HEK293 (cell line): ENCODE data around the gene ZNF768.

Source experiments
- EGR2 ChIP-seq: fragments of 450-650 bp; formaldehyde crosslinking; IDR thresholded peaks from 2 replicates; pipeline ENCODE4 v1.5.1; 2016; ENCODE audit warnings: low read depth, missing biosample characterization, missing genetic modification characterization
- GLI2 ChIP-seq: fragments of 450-650 bp; formaldehyde crosslinking; IDR thresholded peaks from 2 replicates; pipeline ENCODE4; 2017; ENCODE audit warnings: missing biosample characterization, missing genetic modification characterization, low read depth, borderline replicate concordance
- GLI4 ChIP-seq: fragments of 450-650 bp; formaldehyde crosslinking; IDR thresholded peaks from 2 replicates; pipeline ENCODE4 v1.5.1; 2016; ENCODE audit warnings: missing biosample characterization, missing genetic modification characterization
- SETDB1 ChIP-seq: IDR thresholded peaks from one replicate; pipeline ENCODE4 v1.6.1; 2017; ENCODE audit warnings: mild to moderate bottlenecking, low read length, moderate library complexity, mixed read lengths; ENCODE audit not compliant: insufficient read length
- SP3 ChIP-seq: fragments of 450-650 bp; formaldehyde crosslinking; IDR thresholded peaks from 2 replicates; pipeline ENCODE4 v1.5.1; 2016; ENCODE audit warnings: missing biosample characterization, missing genetic modification characterization
- WT1 ChIP-seq: fragments of 450-650 bp; formaldehyde crosslinking; IDR thresholded peaks from 2 replicates; pipeline ENCODE4 v1.5.1; 2016; ENCODE audit warnings: missing biosample characterization, missing genetic modification characterization
- ZEB2 ChIP-seq: fragments of 450-650 bp; formaldehyde crosslinking; IDR thresholded peaks from 2 replicates; pipeline ENCODE4 v1.5.1; 2016; ENCODE audit warnings: missing biosample characterization, missing genetic modification characterization
- ZNF335 ChIP-seq: fragments of 450-650 bp; formaldehyde crosslinking; conservative IDR thresholded peaks from 2 replicates; pipeline ENCODE4 v1.5.1; 2016; ENCODE audit warnings: missing biosample characterization, missing genetic modification characterization
- ZNF548 ChIP-seq: fragments of 450-650 bp; formaldehyde crosslinking; IDR thresholded peaks from 2 replicates; pipeline ENCODE4 v1.5.1; 2016; ENCODE audit warnings: missing biosample characterization, missing genetic modification characterization
- ZNF558 ChIP-seq: fragments of 450-650 bp; formaldehyde crosslinking; IDR thresholded peaks from 2 replicates; pipeline ENCODE4 v1.5.1; 2016; ENCODE audit warnings: missing biosample characterization, missing genetic modification characterization
- ZNF571 ChIP-seq: fragments of 450-650 bp; formaldehyde crosslinking; IDR thresholded peaks from 2 replicates; pipeline ENCODE4 v1.5.0; 2017; ENCODE audit warnings: missing biosample characterization, missing genetic modification characterization
- ZNF621 ChIP-seq: fragments of 450-650 bp; formaldehyde crosslinking; IDR thresholded peaks from 2 replicates; pipeline ENCODE4 v1.5.1; 2017; ENCODE audit warnings: missing biosample characterization, missing genetic modification characterization
- ZSCAN30 ChIP-seq: fragments of 450-650 bp; IDR thresholded peaks from 2 replicates; pipeline ENCODE4 v1.5.1; 2018; ENCODE audit warnings: missing biosample characterization, mild to moderate bottlenecking, missing genetic modification characterization, moderate library complexity
- ZXDB ChIP-seq: fragments of 450-650 bp; formaldehyde crosslinking; IDR thresholded peaks from 2 replicates; pipeline ENCODE4 v1.5.1; 2016; ENCODE audit warnings: missing biosample characterization, missing genetic modification characterization
- TF ChIP-seq, protein P1 (sequence below): fragments of 450-650 bp; formaldehyde crosslinking; IDR thresholded peaks from 2 replicates; pipeline ENCODE4 v1.5.1; 2016; ENCODE audit warnings: missing biosample characterization, missing genetic modification characterization
- TF ChIP-seq, protein P2 (sequence below): fragments of 450-650 bp; formaldehyde crosslinking; IDR thresholded peaks from 2 replicates; pipeline ENCODE4 v1.5.1; 2016; ENCODE audit warnings: missing biosample characterization, missing genetic modification characterization
- TF ChIP-seq, protein P3 (sequence below): fragments of 450-650 bp; formaldehyde crosslinking; IDR thresholded peaks from 2 replicates; pipeline ENCODE4 v1.5.1; 2016; ENCODE audit warnings: missing biosample characterization, missing genetic modification characterization
- TF ChIP-seq, protein P4 (sequence below): fragments of 450-650 bp; IDR thresholded peaks from 2 replicates; pipeline ENCODE4 v1.5.1; 2018; ENCODE audit warnings: missing biosample characterization, missing genetic modification characterization
- TF ChIP-seq, protein P5 (sequence below): fragments of 450-650 bp; formaldehyde crosslinking; IDR thresholded peaks from 2 replicates; pipeline ENCODE4 v1.5.1; 2016; ENCODE audit warnings: missing biosample characterization, missing genetic modification characterization
- TF ChIP-seq, protein P6 (sequence below): fragments of 450-650 bp; formaldehyde crosslinking; IDR thresholded peaks from 2 replicates; pipeline ENCODE4 v1.5.1; 2016; ENCODE audit warnings: missing biosample characterization, missing genetic modification characterization
- TF ChIP-seq, protein P7 (sequence below): fragments of 450-650 bp; formaldehyde crosslinking; IDR thresholded peaks from 2 replicates; pipeline ENCODE4 v1.5.1; 2017; ENCODE audit warnings: missing biosample characterization, missing genetic modification characterization

Gene ZNF768

DNA sequence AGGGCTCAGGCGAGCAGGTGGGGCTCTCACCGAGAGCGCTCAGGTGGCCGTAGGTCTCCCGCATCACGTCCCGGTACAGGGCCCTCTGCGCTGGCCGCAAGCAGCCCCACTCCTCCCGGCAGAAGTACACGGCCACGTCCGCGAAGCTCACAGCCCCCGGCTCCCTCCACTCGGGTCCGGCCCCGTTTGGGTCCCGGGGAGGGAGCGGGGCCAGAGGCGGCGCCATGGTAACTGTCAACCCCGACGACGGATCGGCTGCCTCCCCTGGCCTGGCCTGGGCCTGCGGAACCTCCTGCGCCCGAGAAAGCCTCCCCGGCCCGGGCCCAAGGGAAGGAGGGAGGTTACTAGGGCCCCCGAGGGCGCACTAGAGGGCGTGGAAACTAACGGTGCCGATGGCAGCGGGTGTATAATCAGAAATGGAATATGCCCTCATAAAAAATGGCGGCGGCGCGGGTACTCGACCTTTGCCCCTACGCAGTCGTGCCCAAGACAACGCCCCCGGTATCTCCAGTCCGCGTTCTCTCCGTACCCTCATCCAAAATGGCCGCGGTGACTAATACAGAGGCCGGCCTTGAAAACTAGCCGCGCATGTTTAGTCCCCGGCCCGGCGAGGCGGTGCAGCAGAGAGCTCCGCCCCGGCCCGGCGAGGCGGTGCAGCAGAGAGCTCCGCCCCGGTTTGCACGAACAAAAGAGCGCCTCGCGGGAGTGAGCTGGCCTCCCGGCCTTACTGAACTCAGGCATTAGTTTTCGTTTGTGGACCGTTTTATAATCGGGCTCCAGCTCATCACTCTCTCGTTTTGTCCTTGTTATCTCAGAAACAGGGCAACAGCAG lies 31.8 kb upstream of the ZNF768 start, which contains the start of gene ZNF764 (continued):
- no peak for TF ChIP-seq SETDB1
- TF ChIP-seq GLI2 (tag by site-specific recombination), result no peak
- no peak for TF ChIP-seq ZNF621 (tag by site-specific recombination)
- peak; percentile 99 for TF ChIP-seq ZEB2 (tag by site-specific recombination)
- TF ChIP-seq EGR2, result peak; percentile 84
- TF ChIP-seq, protein P1, sequence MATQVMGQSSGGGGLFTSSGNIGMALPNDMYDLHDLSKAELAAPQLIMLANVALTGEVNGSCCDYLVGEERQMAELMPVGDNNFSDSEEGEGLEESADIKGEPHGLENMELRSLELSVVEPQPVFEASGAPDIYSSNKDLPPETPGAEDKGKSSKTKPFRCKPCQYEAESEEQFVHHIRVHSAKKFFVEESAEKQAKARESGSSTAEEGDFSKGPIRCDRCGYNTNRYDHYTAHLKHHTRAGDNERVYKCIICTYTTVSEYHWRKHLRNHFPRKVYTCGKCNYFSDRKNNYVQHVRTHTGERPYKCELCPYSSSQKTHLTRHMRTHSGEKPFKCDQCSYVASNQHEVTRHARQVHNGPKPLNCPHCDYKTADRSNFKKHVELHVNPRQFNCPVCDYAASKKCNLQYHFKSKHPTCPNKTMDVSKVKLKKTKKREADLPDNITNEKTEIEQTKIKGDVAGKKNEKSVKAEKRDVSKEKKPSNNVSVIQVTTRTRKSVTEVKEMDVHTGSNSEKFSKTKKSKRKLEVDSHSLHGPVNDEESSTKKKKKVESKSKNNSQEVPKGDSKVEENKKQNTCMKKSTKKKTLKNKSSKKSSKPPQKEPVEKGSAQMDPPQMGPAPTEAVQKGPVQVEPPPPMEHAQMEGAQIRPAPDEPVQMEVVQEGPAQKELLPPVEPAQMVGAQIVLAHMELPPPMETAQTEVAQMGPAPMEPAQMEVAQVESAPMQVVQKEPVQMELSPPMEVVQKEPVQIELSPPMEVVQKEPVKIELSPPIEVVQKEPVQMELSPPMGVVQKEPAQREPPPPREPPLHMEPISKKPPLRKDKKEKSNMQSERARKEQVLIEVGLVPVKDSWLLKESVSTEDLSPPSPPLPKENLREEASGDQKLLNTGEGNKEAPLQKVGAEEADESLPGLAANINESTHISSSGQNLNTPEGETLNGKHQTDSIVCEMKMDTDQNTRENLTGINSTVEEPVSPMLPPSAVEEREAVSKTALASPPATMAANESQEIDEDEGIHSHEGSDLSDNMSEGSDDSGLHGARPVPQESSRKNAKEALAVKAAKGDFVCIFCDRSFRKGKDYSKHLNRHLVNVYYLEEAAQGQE (tag by site-specific recombination), result no peak; the same call in 1 of the 2 replicates
- TF ChIP-seq, protein P2, sequence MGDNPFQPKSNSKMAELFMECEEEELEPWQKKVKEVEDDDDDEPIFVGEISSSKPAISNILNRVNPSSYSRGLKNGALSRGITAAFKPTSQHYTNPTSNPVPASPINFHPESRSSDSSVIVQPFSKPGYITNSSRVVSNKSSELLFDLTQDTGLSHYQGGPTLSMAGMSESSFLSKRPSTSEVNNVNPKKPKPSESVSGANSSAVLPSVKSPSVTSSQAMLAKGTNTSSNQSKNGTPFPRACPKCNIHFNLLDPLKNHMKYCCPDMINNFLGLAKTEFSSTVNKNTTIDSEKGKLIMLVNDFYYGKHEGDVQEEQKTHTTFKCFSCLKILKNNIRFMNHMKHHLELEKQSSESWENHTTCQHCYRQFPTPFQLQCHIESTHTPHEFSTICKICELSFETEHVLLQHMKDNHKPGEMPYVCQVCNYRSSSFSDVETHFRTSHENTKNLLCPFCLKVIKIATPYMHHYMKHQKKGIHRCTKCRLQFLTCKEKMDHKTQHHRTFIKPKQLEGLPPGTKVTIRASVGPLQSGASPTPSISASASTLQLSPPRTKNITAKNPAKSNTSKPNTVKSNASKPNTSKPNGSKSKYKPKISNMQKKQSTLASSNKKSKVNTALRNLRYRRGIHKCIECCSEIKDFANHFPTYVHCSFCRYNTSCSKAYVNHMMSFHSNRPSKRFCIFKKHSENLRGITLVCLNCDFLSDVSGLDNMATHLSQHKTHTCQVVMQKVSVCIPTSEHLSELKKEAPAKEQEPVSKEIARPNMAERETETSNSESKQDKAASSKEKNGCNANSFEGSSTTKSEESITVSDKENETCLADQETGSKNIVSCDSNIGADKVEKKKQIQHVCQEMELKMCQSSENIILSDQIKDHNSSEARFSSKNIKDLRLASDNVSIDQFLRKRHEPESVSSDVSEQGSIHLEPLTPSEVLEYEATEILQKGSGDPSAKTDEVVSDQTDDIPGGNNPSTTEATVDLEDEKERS (tag by site-specific recombination), result no peak
- TF ChIP-seq ZNF548 (tag by site-specific recombination), result no peak
- TF ChIP-seq SP3, result peak; percentile 99
- TF ChIP-seq, protein P3, sequence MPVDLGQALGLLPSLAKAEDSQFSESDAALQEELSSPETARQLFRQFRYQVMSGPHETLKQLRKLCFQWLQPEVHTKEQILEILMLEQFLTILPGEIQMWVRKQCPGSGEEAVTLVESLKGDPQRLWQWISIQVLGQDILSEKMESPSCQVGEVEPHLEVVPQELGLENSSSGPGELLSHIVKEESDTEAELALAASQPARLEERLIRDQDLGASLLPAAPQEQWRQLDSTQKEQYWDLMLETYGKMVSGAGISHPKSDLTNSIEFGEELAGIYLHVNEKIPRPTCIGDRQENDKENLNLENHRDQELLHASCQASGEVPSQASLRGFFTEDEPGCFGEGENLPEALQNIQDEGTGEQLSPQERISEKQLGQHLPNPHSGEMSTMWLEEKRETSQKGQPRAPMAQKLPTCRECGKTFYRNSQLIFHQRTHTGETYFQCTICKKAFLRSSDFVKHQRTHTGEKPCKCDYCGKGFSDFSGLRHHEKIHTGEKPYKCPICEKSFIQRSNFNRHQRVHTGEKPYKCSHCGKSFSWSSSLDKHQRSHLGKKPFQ (tag by site-specific recombination), result peak; percentile 46; the same call in 1 of the 2 replicates
- TF ChIP-seq, protein P4, sequence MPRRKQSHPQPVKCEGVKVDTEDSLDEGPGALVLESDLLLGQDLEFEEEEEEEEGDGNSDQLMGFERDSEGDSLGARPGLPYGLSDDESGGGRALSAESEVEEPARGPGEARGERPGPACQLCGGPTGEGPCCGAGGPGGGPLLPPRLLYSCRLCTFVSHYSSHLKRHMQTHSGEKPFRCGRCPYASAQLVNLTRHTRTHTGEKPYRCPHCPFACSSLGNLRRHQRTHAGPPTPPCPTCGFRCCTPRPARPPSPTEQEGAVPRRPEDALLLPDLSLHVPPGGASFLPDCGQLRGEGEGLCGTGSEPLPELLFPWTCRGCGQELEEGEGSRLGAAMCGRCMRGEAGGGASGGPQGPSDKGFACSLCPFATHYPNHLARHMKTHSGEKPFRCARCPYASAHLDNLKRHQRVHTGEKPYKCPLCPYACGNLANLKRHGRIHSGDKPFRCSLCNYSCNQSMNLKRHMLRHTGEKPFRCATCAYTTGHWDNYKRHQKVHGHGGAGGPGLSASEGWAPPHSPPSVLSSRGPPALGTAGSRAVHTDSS (tag by site-specific recombination), result no peak
- peak; percentile 91 for TF ChIP-seq ZNF335 (tag by site-specific recombination)
- no peak for TF ChIP-seq GLI4 (tag by site-specific recombination)
- peak; percentile 93 for TF ChIP-seq ZXDB (tag by site-specific recombination)
- TF ChIP-seq, protein P5, sequence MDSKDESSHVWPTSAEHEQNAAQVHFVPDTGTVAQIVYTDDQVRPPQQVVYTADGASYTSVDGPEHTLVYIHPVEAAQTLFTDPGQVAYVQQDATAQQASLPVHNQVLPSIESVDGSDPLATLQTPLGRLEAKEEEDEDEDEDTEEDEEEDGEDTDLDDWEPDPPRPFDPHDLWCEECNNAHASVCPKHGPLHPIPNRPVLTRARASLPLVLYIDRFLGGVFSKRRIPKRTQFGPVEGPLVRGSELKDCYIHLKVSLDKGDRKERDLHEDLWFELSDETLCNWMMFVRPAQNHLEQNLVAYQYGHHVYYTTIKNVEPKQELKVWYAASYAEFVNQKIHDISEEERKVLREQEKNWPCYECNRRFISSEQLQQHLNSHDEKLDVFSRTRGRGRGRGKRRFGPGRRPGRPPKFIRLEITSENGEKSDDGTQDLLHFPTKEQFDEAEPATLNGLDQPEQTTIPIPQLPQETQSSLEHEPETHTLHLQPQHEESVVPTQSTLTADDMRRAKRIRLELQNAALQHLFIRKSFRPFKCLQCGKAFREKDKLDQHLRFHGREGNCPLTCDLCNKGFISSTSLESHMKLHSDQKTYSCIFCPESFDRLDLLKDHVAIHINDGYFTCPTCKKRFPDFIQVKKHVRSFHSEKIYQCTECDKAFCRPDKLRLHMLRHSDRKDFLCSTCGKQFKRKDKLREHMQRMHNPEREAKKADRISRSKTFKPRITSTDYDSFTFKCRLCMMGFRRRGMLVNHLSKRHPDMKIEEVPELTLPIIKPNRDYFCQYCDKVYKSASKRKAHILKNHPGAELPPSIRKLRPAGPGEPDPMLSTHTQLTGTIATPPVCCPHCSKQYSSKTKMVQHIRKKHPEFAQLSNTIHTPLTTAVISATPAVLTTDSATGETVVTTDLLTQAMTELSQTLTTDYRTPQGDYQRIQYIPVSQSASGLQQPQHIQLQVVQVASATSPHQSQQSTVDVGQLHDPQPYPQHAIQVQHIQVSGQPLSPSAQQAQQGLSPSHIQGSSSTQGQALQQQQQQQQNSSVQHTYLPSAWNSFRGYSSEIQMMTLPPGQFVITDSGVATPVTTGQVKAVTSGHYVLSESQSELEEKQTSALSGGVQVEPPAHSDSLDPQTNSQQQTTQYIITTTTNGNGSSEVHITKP, result peak; percentile 79; the same call in 1 of the 2 replicates
- TF ChIP-seq, protein P6, sequence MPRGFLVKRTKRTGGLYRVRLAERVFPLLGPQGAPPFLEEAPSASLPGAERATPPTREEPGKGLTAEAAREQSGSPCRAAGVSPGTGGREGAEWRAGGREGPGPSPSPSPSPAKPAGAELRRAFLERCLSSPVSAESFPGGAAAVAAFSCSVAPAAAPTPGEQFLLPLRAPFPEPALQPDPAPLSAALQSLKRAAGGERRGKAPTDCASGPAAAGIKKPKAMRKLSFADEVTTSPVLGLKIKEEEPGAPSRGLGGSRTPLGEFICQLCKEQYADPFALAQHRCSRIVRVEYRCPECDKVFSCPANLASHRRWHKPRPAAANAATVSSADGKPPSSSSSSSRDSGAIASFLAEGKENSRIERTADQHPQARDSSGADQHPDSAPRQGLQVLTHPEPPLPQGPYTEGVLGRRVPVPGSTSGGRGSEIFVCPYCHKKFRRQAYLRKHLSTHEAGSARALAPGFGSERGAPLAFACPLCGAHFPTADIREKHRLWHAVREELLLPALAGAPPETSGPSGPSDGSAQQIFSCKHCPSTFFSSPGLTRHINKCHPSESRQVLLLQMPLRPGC (tag by site-specific recombination), result no peak
- no peak for TF ChIP-seq ZNF571 (tag by site-specific recombination)
- no peak for TF ChIP-seq ZNF558 (tag by site-specific recombination)
- peak; percentile 79 for TF ChIP-seq ZSCAN30 (tag by site-specific recombination)
- TF ChIP-seq WT1, result no peak
- TF ChIP-seq, protein P7, sequence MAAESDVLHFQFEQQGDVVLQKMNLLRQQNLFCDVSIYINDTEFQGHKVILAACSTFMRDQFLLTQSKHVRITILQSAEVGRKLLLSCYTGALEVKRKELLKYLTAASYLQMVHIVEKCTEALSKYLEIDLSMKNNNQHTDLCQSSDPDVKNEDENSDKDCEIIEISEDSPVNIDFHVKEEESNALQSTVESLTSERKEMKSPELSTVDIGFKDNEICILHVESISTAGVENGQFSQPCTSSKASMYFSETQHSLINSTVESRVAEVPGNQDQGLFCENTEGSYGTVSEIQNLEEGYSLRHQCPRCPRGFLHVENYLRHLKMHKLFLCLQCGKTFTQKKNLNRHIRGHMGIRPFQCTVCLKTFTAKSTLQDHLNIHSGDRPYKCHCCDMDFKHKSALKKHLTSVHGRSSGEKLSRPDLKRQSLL (tag by site-specific recombination), result no peak
